ENCODE data around the gene ELP4. TPM values are rescaled to one million over a fixed set of nuclear protein-coding genes. Genes with fewer than 3 reads are reported as not detected.

ELP4 gene
- total RNA-seq, 3 donors from 2014 or later: 15.7 to 17.6 (median 16.1) TPM

DNA sequence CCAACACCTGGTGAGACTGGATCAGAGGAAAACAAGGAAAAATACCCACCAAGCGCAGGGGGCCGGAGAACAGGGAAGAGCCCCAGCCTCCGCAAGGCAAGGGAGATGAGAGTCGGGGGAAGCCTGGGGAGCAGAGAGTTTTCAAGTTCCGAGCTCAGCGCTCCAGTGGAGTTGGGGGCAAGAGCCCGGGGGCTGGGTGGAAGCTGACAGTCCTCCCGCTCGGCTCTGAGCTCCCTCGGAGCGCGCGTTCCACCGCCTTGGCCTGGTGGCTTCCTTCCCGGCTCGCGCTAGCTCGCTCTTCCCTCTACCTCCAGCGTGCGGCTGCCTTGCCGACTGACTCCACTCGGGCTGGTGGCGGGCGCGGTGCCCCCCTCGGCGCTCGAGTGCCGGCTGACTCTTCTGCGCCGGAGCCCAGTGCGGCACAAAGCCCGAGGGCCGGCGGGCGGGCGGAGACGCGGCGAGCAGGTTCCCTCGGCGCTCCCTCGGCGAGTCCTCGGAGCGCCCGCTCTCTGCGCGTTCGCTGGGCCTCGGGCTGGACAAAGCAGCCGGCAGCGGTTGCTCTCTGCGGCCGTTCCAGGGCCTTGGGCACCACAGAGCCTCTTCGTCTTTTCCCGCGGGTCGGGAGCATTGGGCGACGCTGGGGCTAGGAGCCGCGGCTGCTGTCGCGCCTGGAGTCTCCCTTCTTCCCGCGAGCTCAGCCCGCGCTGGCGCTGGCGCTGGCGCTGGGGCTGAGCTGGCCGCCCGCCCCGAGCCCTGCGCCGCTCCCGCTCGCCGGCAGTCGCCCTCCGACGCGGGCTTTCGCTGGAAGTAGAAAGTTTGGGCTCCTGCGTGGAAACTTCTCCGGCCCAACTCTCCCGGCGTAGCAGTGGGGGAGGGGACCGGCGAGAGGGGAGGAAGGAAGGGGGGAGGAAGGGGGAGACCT is 300.6 kb downstream of the ELP4 start:
- ATAC-seq: peak; percentile 18 to 21
- Mint-ChIP-seq H3K9me3 (no peaks in the 10 kb centered on the region), H3K36me3 (ENCODE audit: insufficient read depth) (no peaks in the 10 kb centered on the region), H3K4me3 (peak overlapping the region; percentile 61), H3K27me3 (ENCODE audit: low read depth) (peaks cover 78% of the 10 kb centered on the region), H3K4me1 (ENCODE audit: low read depth) (peaks cover 42% of the 10 kb centered on the region)
- DNase-seq: no peak

DNA sequence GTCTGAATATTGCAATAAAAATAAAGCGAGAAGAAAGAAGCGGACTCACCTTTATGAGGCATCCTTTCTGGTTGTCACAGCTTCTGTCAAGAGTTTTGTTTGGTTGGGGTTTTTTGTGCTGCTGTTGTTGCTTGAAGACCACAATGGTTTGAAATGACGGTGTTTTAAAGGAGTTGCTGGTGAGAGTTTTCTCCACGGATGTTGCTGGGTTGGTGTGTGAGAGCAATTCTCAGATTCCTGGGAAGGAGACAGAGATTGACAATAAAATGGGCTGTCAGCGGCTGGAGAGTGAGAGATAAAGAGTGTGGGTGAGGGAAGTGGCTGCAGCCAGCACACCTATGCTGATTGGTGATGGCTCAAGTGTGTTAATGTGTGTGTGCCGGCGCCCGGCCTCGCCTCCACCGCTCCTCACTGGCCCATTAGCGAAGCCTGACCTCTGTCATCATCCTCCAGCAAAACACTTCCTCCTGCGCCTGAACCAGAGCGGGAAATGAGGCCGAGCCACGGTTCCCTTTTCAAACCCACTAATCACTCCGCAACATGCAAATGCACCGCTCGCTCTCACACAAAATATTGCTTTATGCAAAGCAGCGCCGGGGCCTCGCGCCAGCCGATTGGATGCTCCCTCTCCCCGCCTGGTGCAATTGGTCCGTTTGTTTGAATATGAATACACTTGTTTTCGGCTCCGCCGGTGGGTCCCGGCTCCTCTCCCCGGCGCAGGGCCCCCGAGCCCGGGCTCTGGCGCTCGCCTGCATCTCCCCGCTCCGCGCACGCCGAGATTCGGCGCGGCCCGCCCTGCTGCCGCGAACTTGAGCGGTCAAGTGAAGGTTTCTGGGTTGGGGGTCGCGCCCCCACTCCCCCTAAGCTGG is 301.4 kb downstream of the ELP4 start, which contains the start of gene PAX6:
Gene PAX6, minus strand, starts transcription at position 544 of the 869 bp plus-strand sequence. CDS start 4,911 bp downstream, outside the sequence.
- no peaks in the 10 kb centered on the region for H3K36me3 Mint-ChIP-seq (ENCODE audit: insufficient read depth)
- DNase-seq (no peak), ATAC-seq (peak; percentile 50 to 51)
- peaks cover 75% of the 10 kb centered on the region for H3K27me3 Mint-ChIP-seq (ENCODE audit: low read depth)
- peak within 1 kb of the TSS; percentile 81 for H3K4me3 Mint-ChIP-seq
- H3K9me3 Mint-ChIP-seq: no peaks in the 10 kb centered on the region
- peaks cover 47% of the 10 kb centered on the region for H3K4me1 Mint-ChIP-seq (ENCODE audit: low read depth)

DNA sequence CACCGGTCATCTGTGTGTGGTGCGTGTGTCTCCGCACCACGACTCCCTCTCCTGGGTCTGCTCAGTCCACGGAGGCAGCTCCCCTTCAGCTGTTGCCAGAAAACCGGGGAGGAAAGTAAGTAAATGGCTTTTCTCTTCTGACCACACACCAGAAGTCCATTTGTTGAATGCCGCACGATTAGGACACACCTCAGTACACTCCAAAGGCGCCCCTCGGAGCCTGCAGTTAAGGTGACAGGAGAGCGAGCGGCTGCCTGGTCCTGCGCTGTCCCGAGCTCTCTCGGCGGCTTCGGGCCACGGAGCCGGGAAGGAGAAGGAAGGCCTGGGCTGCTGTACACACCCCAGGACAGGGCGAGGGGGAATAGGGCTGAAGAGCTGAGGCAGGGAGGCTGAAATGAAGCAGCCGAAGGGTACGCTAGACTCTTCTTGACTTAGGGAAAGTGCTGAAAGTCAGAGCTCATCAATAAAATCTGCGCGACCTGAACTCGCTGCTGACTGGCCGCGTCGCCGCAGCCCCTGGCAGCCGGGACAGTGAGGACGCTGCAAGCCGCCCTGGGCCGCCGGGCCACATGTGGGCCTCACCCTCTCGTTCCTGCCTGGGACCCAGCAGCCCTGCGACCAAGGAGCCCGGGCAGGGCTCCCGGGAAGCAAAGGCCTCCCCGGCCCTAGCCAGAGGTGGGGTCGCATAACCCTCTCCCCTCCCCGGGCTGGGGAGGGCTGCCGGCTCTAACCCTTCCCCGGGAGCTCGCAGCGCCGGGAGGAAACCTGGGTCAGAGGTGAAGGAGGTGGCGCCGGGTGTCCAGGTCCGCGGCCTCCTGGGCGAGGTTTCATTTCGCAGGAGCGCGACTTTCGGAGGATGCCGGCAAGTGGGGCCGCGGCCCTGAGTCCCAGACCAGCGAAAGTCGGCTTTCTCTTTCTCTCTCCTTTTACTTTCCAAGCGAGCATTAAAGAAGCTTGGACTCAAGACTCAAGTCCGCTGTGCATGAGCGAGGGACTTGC is 303.1 kb downstream of the ELP4 start:
- Mint-ChIP-seq H3K27me3 (ENCODE audit: low read depth) (peaks cover 70% of the 10 kb centered on the region), H3K4me1 (ENCODE audit: low read depth) (peaks cover 54% of the 10 kb centered on the region), H3K9me3 (no peaks in the 10 kb centered on the region), H3K36me3 (ENCODE audit: insufficient read depth) (no peaks in the 10 kb centered on the region), H3K4me3 (peak overlapping the region; percentile 71)
- no peak for ATAC-seq
- no peak for DNase-seq

DNA sequence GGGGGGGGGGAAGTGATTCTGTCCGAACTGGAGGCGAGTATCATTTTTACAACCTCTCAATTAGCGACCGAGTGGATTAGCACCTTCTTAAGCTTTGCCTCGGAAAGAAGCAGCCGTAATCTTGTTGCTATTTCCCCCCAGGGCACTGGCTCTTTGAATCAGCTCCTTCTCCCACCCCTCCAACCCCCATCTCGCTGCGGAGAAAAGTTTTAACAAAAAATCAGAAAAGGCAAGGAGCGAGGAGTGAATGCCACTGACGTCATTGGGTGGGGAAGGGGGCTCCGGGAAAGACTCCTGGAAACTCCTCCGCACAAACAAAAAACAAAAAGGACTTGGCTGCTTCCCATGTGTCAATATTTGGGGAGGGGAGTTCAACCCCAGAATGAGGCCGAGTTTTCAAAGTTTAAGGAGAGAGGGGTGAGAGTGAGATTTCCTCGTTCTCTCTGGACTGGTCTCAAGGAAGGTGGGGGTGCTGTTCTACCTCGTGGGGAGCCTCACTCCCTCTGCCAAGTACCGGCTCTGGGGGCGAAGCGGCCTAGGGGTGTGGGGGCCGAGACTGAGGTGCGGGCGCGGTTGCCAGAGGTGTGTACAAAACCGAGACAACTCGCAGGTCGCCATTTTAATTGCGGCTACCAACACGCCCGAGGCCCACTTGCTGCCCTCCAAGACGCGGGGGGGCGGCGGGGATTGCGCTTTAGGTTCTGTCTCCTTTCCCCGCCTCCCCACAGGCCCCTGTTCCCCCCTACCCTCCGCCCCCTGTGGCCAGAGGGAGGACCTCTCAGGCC is 304.0 kb downstream of the ELP4 start:
- H3K4me1 Mint-ChIP-seq (ENCODE audit: low read depth): peaks cover 58% of the 10 kb centered on the region

DNA sequence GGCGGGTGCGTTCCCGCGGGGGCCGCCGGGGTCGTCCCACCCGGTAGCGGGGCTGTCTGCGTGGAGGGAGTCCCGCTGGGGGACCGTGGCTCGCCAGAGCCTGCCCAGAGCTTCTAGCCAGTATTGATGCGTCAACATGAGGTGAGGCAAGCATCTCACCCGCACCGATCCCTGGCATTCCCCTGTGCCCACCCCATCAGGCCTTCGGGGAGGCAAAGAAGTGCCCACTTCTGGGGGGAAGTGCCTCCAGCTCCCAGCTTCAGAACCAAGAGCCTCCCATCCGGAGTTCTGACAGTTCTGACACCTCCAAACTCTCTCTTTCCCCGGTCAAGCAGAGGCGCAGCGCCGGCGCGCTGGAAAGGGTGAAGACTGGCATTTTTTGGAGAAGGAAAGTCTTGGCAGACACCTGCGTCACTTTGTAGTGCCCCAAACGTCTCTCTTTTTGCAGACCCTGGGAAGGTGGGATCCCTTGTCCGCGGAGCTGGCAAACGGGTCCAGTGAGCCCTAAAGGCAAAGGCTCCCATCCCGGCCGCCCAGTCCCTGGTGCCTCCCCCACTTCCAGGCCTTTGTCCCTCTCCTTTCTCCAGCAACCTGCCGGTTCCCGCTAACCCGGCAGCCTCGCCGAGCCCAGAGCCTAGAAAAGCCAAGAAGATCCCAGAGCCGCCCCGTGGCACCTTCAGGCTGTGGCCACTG is 304.8 kb downstream of the ELP4 start:
- Mint-ChIP-seq H3K4me3 (peak overlapping the region; percentile 13), H3K36me3 (ENCODE audit: insufficient read depth) (no peaks in the 10 kb centered on the region), H3K27me3 (ENCODE audit: low read depth) (peaks cover 66% of the 10 kb centered on the region), H3K4me1 (ENCODE audit: low read depth) (peaks cover 53% of the 10 kb centered on the region), H3K9me3 (no peaks in the 10 kb centered on the region)
- ATAC-seq (no peak), DNase-seq (no peak)

More for the DNA sequence above, 304.0 kb downstream of the ELP4 start:
- H3K36me3 Mint-ChIP-seq (ENCODE audit: insufficient read depth): no peaks in the 10 kb centered on the region
- ATAC-seq (no peak), DNase-seq (no peak)
- H3K9me3 Mint-ChIP-seq: no peaks in the 10 kb centered on the region
- peaks cover 68% of the 10 kb centered on the region for H3K27me3 Mint-ChIP-seq (ENCODE audit: low read depth)
- H3K4me3 Mint-ChIP-seq: peak overlapping the region; percentile 71

DNA sequence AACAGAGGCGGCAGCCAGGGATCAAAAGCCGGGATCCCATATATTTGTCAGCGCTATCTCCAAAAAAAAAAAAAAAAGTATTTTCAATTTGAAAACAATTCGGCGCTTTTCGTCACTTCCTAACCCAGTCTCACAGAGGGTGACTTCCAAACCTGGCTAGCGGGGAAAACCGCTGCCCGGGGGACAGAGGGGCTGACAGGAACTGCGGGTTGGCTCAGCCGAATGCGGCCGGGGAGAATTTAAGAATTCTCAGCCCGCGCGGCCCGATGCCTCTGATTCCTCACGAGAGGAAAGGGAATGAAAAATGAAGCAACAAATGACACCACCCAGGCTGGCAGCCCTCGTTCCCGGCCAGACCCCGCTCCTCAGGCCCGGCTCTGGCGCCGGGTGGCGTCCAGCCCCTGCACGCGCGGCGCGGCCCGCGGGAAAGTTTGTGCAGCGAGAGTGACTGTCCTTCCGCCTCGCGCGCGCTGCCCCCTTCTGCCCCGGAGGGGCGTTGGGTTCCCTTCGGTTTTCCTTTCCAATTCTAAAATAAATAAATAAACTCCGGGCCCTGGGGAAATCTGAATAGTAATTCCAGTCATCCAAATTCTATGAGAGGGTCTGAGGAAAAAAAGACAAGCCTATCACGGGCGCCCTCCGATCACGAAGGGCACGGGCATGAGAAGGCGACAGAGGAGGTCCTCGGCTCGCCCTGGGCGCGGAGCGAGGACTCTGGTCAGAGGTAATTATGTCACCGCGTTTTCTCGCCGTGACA is 306.3 kb downstream of the ELP4 start:
- no peak for ATAC-seq
- peaks cover 44% of the 10 kb centered on the region for H3K4me1 Mint-ChIP-seq (ENCODE audit: low read depth)
- no peaks in the 10 kb centered on the region for H3K36me3 Mint-ChIP-seq (ENCODE audit: insufficient read depth)

DNA sequence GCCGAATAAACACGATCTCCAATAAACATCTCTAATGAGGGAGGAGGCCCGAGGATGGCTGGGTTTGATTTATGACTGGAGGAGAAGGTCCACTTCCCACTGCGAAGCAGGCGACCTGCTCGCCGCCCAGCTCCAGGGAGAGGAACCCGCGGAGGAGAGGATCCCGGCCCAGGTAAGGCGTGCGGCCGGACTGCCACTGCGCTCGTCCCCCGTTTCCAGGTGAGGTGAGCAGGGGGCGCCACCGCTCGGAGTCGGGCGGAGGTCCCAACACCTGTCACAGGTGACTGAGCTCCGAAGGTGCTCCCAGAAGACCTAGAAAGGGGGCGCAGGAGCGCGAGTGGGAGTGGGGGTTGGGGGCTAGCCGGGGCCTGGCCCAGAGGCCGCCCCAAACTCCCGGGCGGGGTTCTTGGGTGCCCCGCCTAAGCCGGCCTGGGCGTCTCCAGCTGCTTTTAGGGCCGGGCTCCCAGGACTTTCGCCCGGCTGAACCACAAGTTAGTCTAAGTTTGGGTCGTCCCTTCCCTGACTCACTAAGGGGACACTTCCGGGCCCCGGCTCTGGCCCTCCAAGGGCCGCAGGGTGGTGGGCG is 307.0 kb downstream of the ELP4 start:
- Mint-ChIP-seq H3K9me3 (no peaks in the 10 kb centered on the region), H3K4me3 (peak overlapping the region; percentile 22), H3K27me3 (ENCODE audit: low read depth) (peaks cover 71% of the 10 kb centered on the region), H3K36me3 (ENCODE audit: insufficient read depth) (peaks cover 2% of the 10 kb centered on the region), H3K4me1 (ENCODE audit: low read depth) (peaks cover 41% of the 10 kb centered on the region)
- no peak for DNase-seq
- ATAC-seq: no peak

More for the DNA sequence above, 306.3 kb downstream of the ELP4 start:
- Mint-ChIP-seq H3K9me3 (no peaks in the 10 kb centered on the region), H3K4me3 (peak overlapping the region; percentile 22), H3K27me3 (ENCODE audit: low read depth) (peaks cover 70% of the 10 kb centered on the region)
- DNase-seq: no peak

DNA sequence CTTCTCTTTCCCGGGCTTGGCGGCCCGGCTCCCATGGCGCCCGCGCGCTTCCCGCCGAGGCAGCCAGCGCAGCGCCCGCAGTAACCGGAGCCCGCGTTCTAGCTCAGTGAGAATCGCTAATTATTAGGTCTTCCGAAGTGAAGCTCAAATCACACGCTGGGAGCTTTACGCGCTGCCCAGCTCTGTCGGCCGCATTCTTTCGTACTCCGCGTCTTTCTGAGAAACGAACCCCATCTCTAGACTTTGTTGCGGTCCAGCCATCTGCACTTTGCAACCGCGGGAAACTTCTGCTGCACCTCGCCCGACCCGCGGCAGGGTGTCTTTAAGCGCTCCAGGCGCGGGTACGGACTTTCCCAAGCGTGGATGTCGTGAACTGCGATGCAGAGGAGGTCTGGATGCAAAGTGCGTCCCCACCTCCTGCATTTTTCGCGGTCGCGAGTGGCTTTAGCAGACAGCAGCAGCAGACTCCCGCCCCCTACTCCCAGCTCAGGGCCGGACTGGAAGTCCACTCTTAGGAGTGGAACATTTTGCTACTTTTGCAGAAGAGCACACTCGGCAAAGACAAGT is 307.6 kb downstream of the ELP4 start:
- Mint-ChIP-seq H3K27me3 (ENCODE audit: low read depth) (peaks cover 73% of the 10 kb centered on the region), H3K4me1 (ENCODE audit: low read depth) (peaks cover 37% of the 10 kb centered on the region), H3K9me3 (peaks cover 2% of the 10 kb centered on the region), H3K36me3 (ENCODE audit: insufficient read depth) (peaks cover 3% of the 10 kb centered on the region), H3K4me3 (peak overlapping the region; percentile 55)
- ATAC-seq: peak; percentile 12 to 21
- no peak for DNase-seq

DNA sequence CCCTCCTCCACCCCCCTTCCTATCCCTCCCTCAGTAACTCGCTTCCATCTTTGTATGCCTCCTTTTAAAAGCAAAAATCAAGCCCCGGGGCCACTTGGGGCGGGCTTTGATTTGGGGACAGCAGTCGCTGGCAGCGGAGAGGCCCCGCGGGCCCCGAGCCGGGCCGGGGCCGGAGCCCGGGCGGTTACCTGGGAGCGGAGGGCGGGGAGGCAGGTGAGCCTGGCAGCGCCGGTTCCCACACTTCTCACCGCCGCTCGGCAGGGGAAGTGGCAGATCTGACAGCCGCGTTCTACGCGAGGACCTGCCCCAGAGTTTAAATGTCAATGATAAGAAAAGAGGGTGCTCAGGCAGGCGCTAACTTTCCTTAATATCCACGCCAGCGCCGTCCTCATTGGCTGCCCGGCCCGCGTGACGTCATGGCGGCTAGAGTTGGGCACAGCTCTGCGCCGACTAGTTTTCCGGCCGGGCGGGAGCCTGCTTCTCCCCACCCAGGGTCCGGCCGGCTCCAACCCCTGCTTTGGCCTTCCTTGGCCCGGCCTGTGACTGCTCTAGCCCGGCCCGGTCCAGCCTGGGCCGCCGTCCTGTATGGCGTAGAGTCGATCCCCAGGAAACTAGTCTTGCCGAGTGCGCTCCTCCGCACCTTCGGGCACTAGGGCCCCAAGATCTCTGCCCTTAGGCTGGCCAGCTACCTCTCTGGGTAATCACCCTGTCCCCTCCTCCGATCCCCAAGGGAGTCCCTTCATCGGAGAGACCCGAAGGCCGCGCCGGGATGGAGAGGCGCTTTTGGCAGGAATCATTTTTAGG is 308.3 kb downstream of the ELP4 start:
- no peak overlapping the region for H3K4me3 Mint-ChIP-seq
- H3K4me1 Mint-ChIP-seq (ENCODE audit: low read depth): peaks cover 32% of the 10 kb centered on the region
- H3K9me3 Mint-ChIP-seq: peaks cover 3% of the 10 kb centered on the region
- ATAC-seq (no peak), DNase-seq (no peak)
- H3K27me3 Mint-ChIP-seq (ENCODE audit: low read depth): peaks cover 75% of the 10 kb centered on the region
- peaks cover 3% of the 10 kb centered on the region for H3K36me3 Mint-ChIP-seq (ENCODE audit: insufficient read depth)

DNA sequence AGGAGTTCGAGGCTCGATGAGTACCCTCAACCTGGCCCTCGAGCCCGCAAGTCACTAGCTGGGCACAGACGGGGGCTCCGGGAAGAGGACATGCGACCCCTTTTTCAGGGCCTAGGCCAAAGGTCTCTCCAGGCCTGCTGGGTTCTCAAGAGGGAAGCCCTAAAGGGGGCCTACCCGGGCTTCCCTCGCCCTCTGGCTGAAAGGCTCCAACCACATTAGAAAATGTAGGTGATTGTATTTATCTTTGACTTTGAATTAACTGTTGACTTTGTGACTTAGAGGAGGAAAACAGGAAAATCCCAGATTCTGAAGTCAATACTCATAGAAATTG is 308.8 kb downstream of the ELP4 start:
- no peak overlapping the region for H3K4me3 Mint-ChIP-seq
- H3K36me3 Mint-ChIP-seq (ENCODE audit: insufficient read depth): peaks cover 3% of the 10 kb centered on the region
- H3K27me3 Mint-ChIP-seq (ENCODE audit: low read depth): peaks cover 79% of the 10 kb centered on the region
- H3K9me3 Mint-ChIP-seq: peaks cover 3% of the 10 kb centered on the region
- no peak for DNase-seq
- peaks cover 31% of the 10 kb centered on the region for H3K4me1 Mint-ChIP-seq (ENCODE audit: low read depth)
- no peak for ATAC-seq

DNA sequence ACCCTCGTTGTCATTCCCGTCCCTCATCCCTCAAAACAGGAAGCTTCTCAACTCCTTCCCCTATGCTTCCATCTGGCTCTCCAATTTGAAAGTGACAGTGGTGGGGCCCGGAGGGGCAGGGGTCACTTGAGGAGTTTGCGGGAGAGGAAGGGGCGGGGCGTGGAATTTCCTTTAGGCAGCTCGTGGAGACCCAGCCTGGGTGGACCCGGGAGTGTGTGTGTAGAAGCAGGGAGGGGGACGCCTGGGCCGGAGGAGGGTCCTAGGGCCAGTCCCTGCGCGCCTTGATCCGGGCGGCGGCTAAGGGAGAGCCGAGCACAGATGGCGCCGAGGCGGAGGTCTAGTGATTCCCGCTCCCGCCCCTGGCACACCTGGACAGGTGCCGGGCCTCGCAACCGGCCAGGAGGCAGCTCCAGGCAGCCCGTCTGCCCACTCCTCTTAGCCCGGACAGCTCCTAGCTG is 309.3 kb downstream of the ELP4 start:
- no peak for ATAC-seq
- Mint-ChIP-seq H3K27me3 (ENCODE audit: low read depth) (peaks cover 79% of the 10 kb centered on the region), H3K4me1 (ENCODE audit: low read depth) (peaks cover 27% of the 10 kb centered on the region), H3K4me3 (no peak overlapping the region), H3K36me3 (ENCODE audit: insufficient read depth) (peaks cover 3% of the 10 kb centered on the region), H3K9me3 (peaks cover 3% of the 10 kb centered on the region)
- DNase-seq: no peak
